Cardiac muscle cell (in vitro differentiated cells and primary cell): ENCODE results near the gene TENM3. TPM values are rescaled to one million over a fixed set of nuclear protein-coding genes. Genes with fewer than 3 reads are reported as not detected.

ENCODE experiments used
- DNase-seq, 2 donors: peaks; one replicate each; pipeline versions ENCODE4 v3.0.0 to v3.0.0-alpha.2; 2010 to 2017; ENCODE audit warnings: low read depth in 1 of 2, low spot score in 1 of 2
- H3K27ac ChIP-seq: fragments of 200-600 bp; sonication (generic); 2 replicates; pipeline ENCODE4 v1.5.1; 2016
- H3K27me3 ChIP-seq: fragments of 200-600 bp; sonication (generic); 2 replicates; pipeline ENCODE4 v1.6.0; 2016; ENCODE audit warnings: control low read depth
- H3K36me3 ChIP-seq: fragments of 200-600 bp; sonication (generic); 2 replicates; pipeline ENCODE4 v1.5.1; 2016; ENCODE audit warnings: control low read depth
- H3K4me1 ChIP-seq: fragments of 200-600 bp; sonication (generic); 2 replicates; pipeline ENCODE4 v1.8.1; 2017; ENCODE audit warnings: low read depth, mild to moderate bottlenecking, mixed run types
- H3K4me3 ChIP-seq: fragments of 200-600 bp; sonication (generic); 2 replicates; pipeline ENCODE4 v1.5.1; 2016; ENCODE audit warnings: mild to moderate bottlenecking
- H3K9me3 ChIP-seq: fragments of 200-600 bp; sonication (generic); 2 replicates; pipeline ENCODE4 v1.5.1; 2017; ENCODE audit warnings: low read depth, mild to moderate bottlenecking, control low read depth
- CTCF ChIP-seq: IDR thresholded peaks from 2 replicates; pipeline ENCODE4 v1.5.1; 2012; ENCODE audit warnings: low read depth, mild to moderate bottlenecking, low read length
- polyA plus RNA-seq: library from polyadenylated mRNA; unstranded; fragments of >200 nt; fragmentation: Nextera tagmentation; extraction: Ambion mirVana; gene quantifications from 2 replicates; pipeline ENCODE4 v1.2.1, GENCODE V29; 2016
- total RNA-seq: library from RNA; depleted of rRNA; stranded (reverse); fragments of >200 nt; gene quantifications from 2 replicates; pipeline ENCODE4 v1.2.3, GENCODE V29; 2016

The TENM3 gene
- total and polyA plus RNA-seq, 2 experiments from 2014 or later: 12.5 to 24.8 TPM

GRCh38 chr4:182548156-182548555 is 305.0 kb downstream of the TENM3 start:
- Histone ChIP-seq H3K27me3 (no peaks in the 10 kb centered on the region), H3K36me3 (no peaks in the 10 kb centered on the region), H3K27ac (no peak overlapping the region)

GRCh38 chr4:182549356-182549755 is 306.2 kb downstream of the TENM3 start:
- no peaks in the 10 kb centered on the region for H3K9me3 ChIP-seq
- no peaks in the 10 kb centered on the region for H3K36me3 ChIP-seq
- H3K27ac ChIP-seq: no peak overlapping the region
- TF ChIP-seq CTCF: no peak
- no peaks in the 10 kb centered on the region for H3K27me3 ChIP-seq
- H3K4me3 ChIP-seq: no peak overlapping the region
- H3K4me1 ChIP-seq: no peaks in the 10 kb centered on the region
- DNase-seq: no peak

More at GRCh38 chr4:182548156-182548555, 305.0 kb downstream of the TENM3 start:
- Histone ChIP-seq H3K4me1 (no peaks in the 10 kb centered on the region), H3K9me3 (no peaks in the 10 kb centered on the region), H3K4me3 (no peak overlapping the region)
- DNase-seq: no peak
- no peak for TF ChIP-seq CTCF

GRCh38 chr4:182552948-182553347 is 309.7 kb downstream of the TENM3 start:
- no peak for TF ChIP-seq CTCF
- H3K36me3 ChIP-seq: no peaks in the 10 kb centered on the region
- no peaks in the 10 kb centered on the region for H3K9me3 ChIP-seq
- no peak for DNase-seq
- no peaks in the 10 kb centered on the region for H3K27me3 ChIP-seq
- no peak overlapping the region for H3K27ac ChIP-seq
- peaks cover 6% of the 10 kb centered on the region for H3K4me1 ChIP-seq
- no peak overlapping the region for H3K4me3 ChIP-seq

GRCh38 chr4:182553653-182554052 is 310.5 kb downstream of the TENM3 start:
- H3K27me3 ChIP-seq: no peaks in the 10 kb centered on the region
- no peaks in the 10 kb centered on the region for H3K9me3 ChIP-seq
- H3K36me3 ChIP-seq: no peaks in the 10 kb centered on the region
- no peak overlapping the region for H3K27ac ChIP-seq
- peaks cover 10% of the 10 kb centered on the region for H3K4me1 ChIP-seq
- H3K4me3 ChIP-seq: no peak overlapping the region
- DNase-seq: no peak
- no peak for TF ChIP-seq CTCF

- H3K36me3 ChIP-seq: no peaks in the 10 kb centered on the region
- peaks cover 10% of the 10 kb centered on the region for H3K4me1 ChIP-seq
- H3K9me3 ChIP-seq: no peaks in the 10 kb centered on the region
- no peak overlapping the region for H3K27ac ChIP-seq
- peak in 1 of 2 donors; percentile 13 for DNase-seq
- TF ChIP-seq CTCF: no peak
- H3K4me3 ChIP-seq: no peak overlapping the region
- no peaks in the 10 kb centered on the region for H3K27me3 ChIP-seq
Measured at GRCh38 chr4:182554736-182555135, 311.5 kb downstream of the TENM3 start.

GRCh38 chr4:182555997-182556418 is 312.8 kb downstream of the TENM3 start:
- no peak overlapping the region for H3K27ac ChIP-seq
- H3K27me3 ChIP-seq: no peaks in the 10 kb centered on the region
- DNase-seq: peak in 1 of 2 donors; percentile 80
- no peaks in the 10 kb centered on the region for H3K36me3 ChIP-seq
- H3K4me3 ChIP-seq: no peak overlapping the region
- H3K4me1 ChIP-seq: peaks cover 17% of the 10 kb centered on the region
- TF ChIP-seq CTCF: no peak
- H3K9me3 ChIP-seq: no peaks in the 10 kb centered on the region
